CD4-positive, alpha-beta memory T cell (primary cell): ENCODE results near the gene SYT2. TPM values are rescaled to one million over a fixed set of nuclear protein-coding genes. Genes with fewer than 3 reads are reported as not detected.

ENCODE experiments used
- CTCF ChIA-PET: fragments of 350-600 bp; sonication (Branson Sonifier 250); formaldehyde crosslinking; loops from one replicate; lab custom pipeline; 2021; ENCODE audit warnings: inconsistent platforms; ENCODE audit not compliant: partially characterized antibody; lab: Charles Lee
- POLR2A ChIA-PET: fragments of 350-600 bp; sonication (Branson Sonifier 250); formaldehyde crosslinking; loops from one replicate; lab custom pipeline; 2021; ENCODE audit not compliant: partially characterized antibody; lab: Charles Lee
- DNase-seq, 5 donors: peaks; one replicate each; pipeline versions ENCODE4 v3.0.0 to v3.0.0-alpha.2; 2020 to 2022; ENCODE audit warnings: mixed read lengths in 1 of 5
- H3K27ac ChIP-seq: one replicate; pipeline ENCODE4 v1.7.0; 2013; ENCODE audit warnings: low read depth, low read length
- H3K27me3 ChIP-seq: 2 replicates; pipeline ENCODE4 v1.7.0; 2013; ENCODE audit warnings: mild to moderate bottlenecking, low read length, moderate library complexity; ENCODE audit not compliant: insufficient read depth
- H3K36me3 ChIP-seq: 2 replicates; pipeline ENCODE4 v1.7.0; 2013; ENCODE audit warnings: mild to moderate bottlenecking, low read length, moderate library complexity; ENCODE audit not compliant: insufficient read depth
- H3K4me1 ChIP-seq: 2 replicates; pipeline ENCODE4 v1.7.0; 2013; ENCODE audit warnings: mild to moderate bottlenecking, low read length, moderate library complexity; ENCODE audit not compliant: insufficient read depth
- H3K4me3 ChIP-seq, 2 donors: one replicate each; pipeline ENCODE4 v1.7.0; 2013; ENCODE audit warnings: low read length in 2 of 2, mild to moderate bottlenecking in 1 of 2
- H3K9me3 ChIP-seq, 2 donors: one replicate each; pipeline ENCODE4 v1.7.0; 2013; ENCODE audit warnings: low read length in 2 of 2, control low read depth in 1 of 2; ENCODE audit not compliant: control insufficient read depth in 1 of 2
- H3K27ac Mint-ChIP-seq, 7 donors: one replicate each; pipeline ENCODE4 v1.8.0; 2020 to 2021; ENCODE audit warnings: mixed read lengths in 7 of 7, mild to moderate bottlenecking in 6 of 7, inconsistent platforms in 3 of 7, moderate library complexity in 3 of 7
- H3K27me3 Mint-ChIP-seq, 2 donors: one replicate each; pipeline ENCODE4 v1.8.0; 2020 to 2021; ENCODE audit warnings: mixed read lengths in 2 of 2
- H3K36me3 Mint-ChIP-seq, 2 donors: one replicate each; pipeline ENCODE4 v1.8.0; 2020 to 2021; ENCODE audit warnings: mixed read lengths in 2 of 2, inconsistent platforms in 1 of 2, mild to moderate bottlenecking in 1 of 2
- H3K4me1 Mint-ChIP-seq, 4 donors: one replicate each; pipeline ENCODE4 v1.8.0; 2020 to 2021; ENCODE audit warnings: mixed read lengths in 4 of 4, mild to moderate bottlenecking in 1 of 4
- H3K4me3 Mint-ChIP-seq, 8 donors: one replicate each; pipeline ENCODE4 v1.8.0; 2020 to 2021; ENCODE audit warnings: mixed read lengths in 8 of 8, mild to moderate bottlenecking in 7 of 8, moderate library complexity in 6 of 8, inconsistent platforms in 3 of 8
- H3K9me3 Mint-ChIP-seq, 8 donors: one replicate each; pipeline ENCODE4 v1.8.0; 2020 to 2021; ENCODE audit warnings: mixed read lengths in 8 of 8, mild to moderate bottlenecking in 5 of 8, inconsistent platforms in 3 of 8, moderate library complexity in 1 of 8
- intact Hi-C: fragments of 100-400 bp; cut with micrococcal nuclease; formaldehyde crosslinking; loops from one replicate; pipeline ENCODE4 v1.15.1; 2023
- polyA plus RNA-seq, 2 donors: library from polyadenylated mRNA; unstranded; fragments of 300-500 nt; fragmentation: Illumina TruSeq; gene quantifications; one replicate each; pipeline ENCODE4 v1.2.3, GENCODE V29; 2021
- total RNA-seq, 2 experiments: library from RNA; stranded (reverse); gene quantifications; one replicate each; pipeline ENCODE4 v1.2.3, GENCODE V29; 2021

Gene SYT2
- total and polyA plus RNA-seq, 4 experiments from 2014 or later, result 0.03 TPM; not detected in 3

- CTCF ChIA-PET, result no interaction called here
- no peaks in the 10 kb centered on the region for H3K4me1 ChIP-seq
- no peaks in the 10 kb centered on the region for H3K36me3 ChIP-seq
- no peak for DNase-seq
- intact Hi-C loops, result no loop called here
- Mint-ChIP-seq H3K36me3 (no peaks in the 10 kb centered on the region), H3K27ac (no peak overlapping the region), H3K4me1 (no peaks in the 10 kb centered on the region), H3K4me3 (no peak overlapping the region), H3K27me3 (peaks cover 5 to 31% of the 10 kb centered on the region in 2 donors), H3K9me3 (no peaks in the 10 kb centered on the region)
- POLR2A ChIA-PET, result no interaction called here
- no peak overlapping the region for H3K27ac ChIP-seq
- H3K27me3 ChIP-seq, result peaks cover 6% of the 10 kb centered on the region
- no peak overlapping the region for H3K4me3 ChIP-seq
- H3K9me3 ChIP-seq, result no peaks in the 10 kb centered on the region
Observed at GRCh38 chr1:202663131-202663530, 47.1 kb downstream of the SYT2 start.

DNA sequence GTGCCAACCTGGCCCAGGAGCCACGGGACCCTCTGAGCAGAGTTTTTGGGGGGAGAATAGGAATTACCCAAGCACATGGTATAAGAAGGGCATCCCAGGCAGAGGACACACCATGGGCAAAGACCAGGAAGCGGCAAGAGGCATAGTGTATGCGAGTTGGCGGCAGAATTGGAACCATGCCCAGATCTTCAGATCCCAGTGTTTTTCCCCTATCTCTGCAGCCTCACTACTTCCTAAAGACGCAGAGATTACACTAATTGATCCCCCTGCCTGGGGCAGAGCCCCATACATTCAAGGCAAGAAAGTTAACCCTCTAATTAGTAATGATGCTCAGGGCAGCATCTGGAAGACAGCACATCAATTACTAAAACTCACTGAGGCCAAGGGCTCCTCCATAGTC, 48.2 kb downstream of the SYT2 start:
- H3K36me3 Mint-ChIP-seq, result no peaks in the 10 kb centered on the region
- Histone ChIP-seq H3K9me3 (no peaks in the 10 kb centered on the region), H3K4me1 (no peaks in the 10 kb centered on the region), H3K27ac (no peak overlapping the region), H3K4me3 (no peak overlapping the region), H3K27me3 (peaks cover 6% of the 10 kb centered on the region), H3K36me3 (no peaks in the 10 kb centered on the region)
- H3K27ac Mint-ChIP-seq, result no peak overlapping the region
- H3K4me3 Mint-ChIP-seq, result no peak overlapping the region
- H3K4me1 Mint-ChIP-seq, result no peaks in the 10 kb centered on the region
- peaks cover 5 to 31% of the 10 kb centered on the region in 2 donors for H3K27me3 Mint-ChIP-seq
- POLR2A ChIA-PET, result no interaction called here
- H3K9me3 Mint-ChIP-seq, result no peaks in the 10 kb centered on the region
- CTCF ChIA-PET, result no interaction called here
- no peak for DNase-seq
- intact Hi-C loops, result no loop called here

DNA sequence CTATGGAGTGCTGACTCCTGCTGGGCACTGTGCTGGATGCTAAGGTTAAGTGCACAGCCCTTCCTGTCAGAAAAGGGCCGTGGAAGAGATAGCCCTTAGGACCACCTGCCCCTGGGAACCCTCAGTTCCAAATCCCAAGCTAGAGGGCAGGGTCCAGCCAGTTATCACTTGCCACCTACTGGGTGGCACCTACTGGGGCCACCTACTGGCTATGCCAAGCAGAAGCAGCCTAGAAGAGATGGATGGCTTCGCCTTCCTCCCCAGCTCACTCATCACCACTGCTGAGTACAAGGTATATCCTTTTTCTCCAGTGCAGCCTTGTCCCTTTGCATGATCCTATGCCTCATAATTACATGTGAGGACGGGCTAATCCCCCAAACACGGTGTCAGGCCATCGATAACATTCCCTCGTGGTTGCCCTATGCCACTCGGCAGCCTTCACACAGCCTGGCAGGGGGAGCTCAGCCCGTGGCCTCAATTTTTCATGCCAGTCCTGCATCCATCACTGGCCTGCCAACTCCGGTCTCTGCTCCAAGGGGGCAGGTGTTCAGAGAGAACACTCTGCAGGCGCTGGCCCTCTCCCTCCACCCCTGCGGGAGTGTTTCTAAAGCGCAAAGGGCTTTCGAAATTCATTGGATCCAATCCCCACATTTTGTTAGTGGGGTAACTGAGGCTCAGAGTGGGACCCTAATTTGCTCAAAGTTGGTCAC, 49.0 kb downstream of the SYT2 start:
- H3K36me3 ChIP-seq, result no peaks in the 10 kb centered on the region
- peaks cover 6% of the 10 kb centered on the region for H3K27me3 ChIP-seq
- H3K9me3 ChIP-seq, result no peaks in the 10 kb centered on the region
- intact Hi-C loops, result no loop called here
- no peaks in the 10 kb centered on the region for H3K4me1 ChIP-seq
- Mint-ChIP-seq H3K4me1 (no peaks in the 10 kb centered on the region), H3K27me3 (peaks cover 8 to 31% of the 10 kb centered on the region in 2 donors), H3K9me3 (no peaks in the 10 kb centered on the region), H3K27ac (no peak overlapping the region), H3K4me3 (no peak overlapping the region), H3K36me3 (no peaks in the 10 kb centered on the region)
- ChIA-PET POLR2A (no interaction called here), CTCF (no interaction called here)
- DNase-seq, result no peak
- H3K27ac ChIP-seq, result no peak overlapping the region
- H3K4me3 ChIP-seq, result no peak overlapping the region

DNA sequence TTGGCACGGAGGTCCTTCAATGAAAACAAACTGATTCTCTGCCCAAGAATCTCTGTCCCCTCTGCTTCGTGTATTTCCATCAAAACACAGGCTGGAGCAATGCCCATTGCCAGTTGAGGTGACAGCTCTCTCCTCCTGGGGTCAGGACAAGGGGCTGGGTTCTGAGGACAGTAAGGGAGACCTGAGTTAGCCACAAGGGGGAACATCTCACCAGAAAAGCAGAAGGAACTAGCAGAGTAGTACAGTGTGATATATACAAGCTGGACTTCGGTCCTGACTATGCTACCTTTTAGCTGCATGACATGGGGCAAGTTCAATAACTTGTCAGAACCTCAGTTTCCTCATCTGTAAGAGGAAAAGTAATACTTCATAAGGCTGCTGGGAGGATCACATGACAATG, 50.3 kb downstream of the SYT2 start:
- ChIA-PET CTCF (interaction anchor here (1.0 to 1.2 kb wide), 2 partner anchors 60 to 338 kb away, joined by 3 to 4 read pairs; no protein-coding TSS in a partner anchor), POLR2A (no interaction called here)
- Histone ChIP-seq H3K36me3 (no peaks in the 10 kb centered on the region), H3K4me1 (no peaks in the 10 kb centered on the region), H3K27me3 (peaks cover 6% of the 10 kb centered on the region), H3K4me3 (no peak overlapping the region), H3K27ac (no peak overlapping the region), H3K9me3 (no peaks in the 10 kb centered on the region)
- no peak for DNase-seq
- Mint-ChIP-seq H3K9me3 (no peaks in the 10 kb centered on the region), H3K27me3 (peaks cover 9 to 31% of the 10 kb centered on the region in 2 donors), H3K27ac (no peak overlapping the region), H3K4me3 (no peak overlapping the region), H3K36me3 (no peaks in the 10 kb centered on the region), H3K4me1 (no peaks in the 10 kb centered on the region)
- intact Hi-C loops, result no loop called here

- Mint-ChIP-seq H3K4me3 (no peak overlapping the region), H3K27ac (no peak overlapping the region), H3K9me3 (no peaks in the 10 kb centered on the region), H3K36me3 (no peaks in the 10 kb centered on the region), H3K4me1 (no peaks in the 10 kb centered on the region), H3K27me3 (peaks cover 9 to 31% of the 10 kb centered on the region in 2 donors)
- POLR2A ChIA-PET, result no interaction called here
- Histone ChIP-seq H3K4me1 (no peaks in the 10 kb centered on the region), H3K36me3 (no peaks in the 10 kb centered on the region), H3K4me3 (no peak overlapping the region), H3K27me3 (peaks cover 6% of the 10 kb centered on the region), H3K27ac (no peak overlapping the region), H3K9me3 (no peaks in the 10 kb centered on the region)
- CTCF ChIA-PET, result interaction anchor here (0.9 to 1.7 kb wide), 4 partner anchors 9 to 60 kb away, joined by 3 to 4 read pairs (median 4); no protein-coding TSS in a partner anchor
- intact Hi-C loops, result no loop called here
- DNase-seq, result no peak
Observed at GRCh38 chr1:202659541-202659940, 50.7 kb downstream of the SYT2 start.

DNA sequence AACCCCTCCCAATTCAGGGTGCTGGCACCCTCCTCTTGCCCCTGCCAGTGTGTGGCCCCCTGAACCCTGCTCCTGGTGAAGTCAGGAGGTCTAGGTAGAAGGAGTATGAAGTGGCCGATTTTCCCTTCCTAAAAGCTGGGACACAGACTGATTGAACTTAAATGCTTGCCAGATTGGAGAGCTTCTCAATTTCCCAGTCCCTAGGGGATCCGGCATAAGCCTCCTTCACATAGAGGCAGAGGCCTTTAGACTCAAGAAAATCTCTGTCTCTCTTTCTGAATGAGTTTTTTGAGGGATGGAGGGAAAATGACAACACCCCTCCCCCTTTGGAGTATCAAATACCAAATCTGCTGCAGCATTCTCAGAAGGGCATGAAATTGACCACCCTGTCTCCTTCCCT, 51.5 kb downstream of the SYT2 start:
- no peaks in the 10 kb centered on the region for H3K36me3 Mint-ChIP-seq
- no peak overlapping the region for H3K4me3 ChIP-seq
- no peaks in the 10 kb centered on the region for H3K4me1 Mint-ChIP-seq
- POLR2A ChIA-PET, result no interaction called here
- H3K27ac Mint-ChIP-seq, result no peak overlapping the region
- H3K4me1 ChIP-seq, result no peaks in the 10 kb centered on the region
- no peak overlapping the region for H3K4me3 Mint-ChIP-seq
- peaks cover 9 to 32% of the 10 kb centered on the region in 2 donors for H3K27me3 Mint-ChIP-seq
- H3K36me3 ChIP-seq, result no peaks in the 10 kb centered on the region
- peaks cover 6% of the 10 kb centered on the region for H3K27me3 ChIP-seq
- CTCF ChIA-PET, result interaction anchor here (0.9 to 1.7 kb wide), 3 partner anchors 8 to 37 kb away, joined by 3 to 4 read pairs (median 3); no protein-coding TSS in a partner anchor
- no peak overlapping the region for H3K27ac ChIP-seq
- DNase-seq, result no peak
- no peaks in the 10 kb centered on the region for H3K9me3 Mint-ChIP-seq
- intact Hi-C loops, result no loop called here
- no peaks in the 10 kb centered on the region for H3K9me3 ChIP-seq

DNA sequence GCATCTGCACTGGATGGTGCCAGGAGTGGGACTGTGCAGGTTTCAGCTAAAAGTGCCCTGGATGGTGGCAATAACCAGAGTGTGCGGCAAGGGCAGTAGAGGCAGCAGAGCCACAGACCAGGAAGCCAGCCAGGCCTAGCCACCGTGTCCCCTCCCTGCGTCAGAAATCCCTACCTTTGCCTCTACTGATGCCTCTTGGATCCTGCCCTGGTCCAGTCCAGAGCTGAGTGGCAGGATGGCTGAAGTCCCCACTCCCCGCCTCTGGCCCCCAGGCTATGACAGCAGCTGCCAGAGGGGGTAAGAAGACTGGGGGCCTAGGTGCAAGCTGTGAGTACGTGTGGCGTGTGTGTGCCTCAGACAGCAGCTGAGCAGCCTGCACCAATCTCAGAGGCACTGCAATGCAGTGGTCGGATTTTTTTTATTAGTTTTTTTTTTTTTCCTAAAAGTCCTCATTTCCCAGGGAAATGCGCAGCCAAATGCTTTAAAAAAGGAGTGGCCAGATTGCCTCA, 51.9 kb downstream of the SYT2 start:
- H3K27me3 Mint-ChIP-seq, result peaks cover 9 to 29% of the 10 kb centered on the region in 2 donors
- H3K27me3 ChIP-seq, result peaks cover 6% of the 10 kb centered on the region

More for the DNA sequence above, 51.9 kb downstream of the SYT2 start:
- Histone ChIP-seq H3K4me3 (no peak overlapping the region), H3K27ac (no peak overlapping the region), H3K4me1 (no peaks in the 10 kb centered on the region), H3K36me3 (no peaks in the 10 kb centered on the region), H3K9me3 (no peaks in the 10 kb centered on the region)
- ChIA-PET CTCF (interaction anchor here (1.7 kb wide), 1 partner anchor 37 kb away, joined by 4 read pairs; no protein-coding TSS in a partner anchor), POLR2A (no interaction called here)
- intact Hi-C loops, result no loop called here
- Mint-ChIP-seq H3K36me3 (no peaks in the 10 kb centered on the region), H3K27ac (no peak overlapping the region), H3K4me3 (no peak overlapping the region), H3K4me1 (no peaks in the 10 kb centered on the region), H3K9me3 (no peaks in the 10 kb centered on the region)
- DNase-seq, result no peak
